WTC11 (cell line): Measurements from ENCODE around the gene DNA2. TPM values are rescaled to one million over a fixed set of nuclear protein-coding genes. Genes with fewer than 3 reads are reported as not detected.

ENCODE experiments used
- ATAC-seq: fragments of 200-7000 bp; cut with Tn5 transposase; 2 replicates; pipeline ENCODE4 v1.10.0; 2021; ENCODE audit warnings: mild to moderate bottlenecking, moderate library complexity
- CTCF ChIA-PET: fragments of 300-600 bp; sonication (Branson Sonifier 250); formaldehyde crosslinking; loops from one replicate; lab custom pipeline; 2021; ENCODE audit warnings: antibody characterized with exemption; lab: Charles Lee
- POLR2A ChIA-PET: fragments of 350-600 bp; sonication (Branson Sonifier 250); formaldehyde crosslinking; loops from one replicate; lab custom pipeline; 2021; ENCODE audit warnings: antibody characterized with exemption; lab: Charles Lee
- DNase-seq: peaks from one replicate; pipeline ENCODE4 v3.0.0; 2021; ENCODE audit warnings: low spot score
- H3K27ac Mint-ChIP-seq: 2 replicates; pipeline ENCODE4 v1.8.0; 2021; ENCODE audit warnings: mixed read lengths
- H3K27me3 Mint-ChIP-seq: 2 replicates; pipeline ENCODE4 v1.8.0; 2021; ENCODE audit warnings: low read depth, mild to moderate bottlenecking, moderate library complexity, mixed read lengths
- H3K36me3 Mint-ChIP-seq: 2 replicates; pipeline ENCODE4 v1.8.0; 2021; ENCODE audit warnings: mixed read lengths
- H3K4me1 Mint-ChIP-seq: 2 replicates; pipeline ENCODE4 v1.8.0; 2022; ENCODE audit warnings: mixed read lengths
- H3K4me3 Mint-ChIP-seq: 2 replicates; pipeline ENCODE4 v1.8.0; 2021; ENCODE audit warnings: mild to moderate bottlenecking, moderate library complexity, mixed read lengths
- H3K9me3 Mint-ChIP-seq: 2 replicates; pipeline ENCODE4 v1.8.0; 2021; ENCODE audit warnings: mixed read lengths
- AR ChIP-seq: fragments of 250-450 bp; sonication (Bioruptor Pico); IDR thresholded peaks from 2 replicates; pipeline ENCODE4 v1.9.0; 2021; ENCODE audit warnings: mild to moderate bottlenecking
- ATF1 ChIP-seq: sonication (generic); formaldehyde crosslinking; IDR thresholded peaks from 2 replicates; pipeline ENCODE4 v1.8.1; 2023; ENCODE audit warnings: mild to moderate bottlenecking, moderate library complexity, missing genetic modification reagents
- CREB1 ChIP-seq: sonication (generic); formaldehyde crosslinking; IDR thresholded peaks from 2 replicates; pipeline ENCODE4 v1.8.0; 2023; ENCODE audit warnings: mild to moderate bottlenecking, missing genetic modification reagents
- CTCF ChIP-seq: fragments of 200-600 bp; IDR thresholded peaks from 2 replicates; pipeline ENCODE4 v1.8.0; 2022; ENCODE audit warnings: antibody characterized with exemption
- EMX1 ChIP-seq: fragments of 250-450 bp; sonication (Bioruptor Pico); IDR thresholded peaks from 2 replicates; pipeline ENCODE4 v1.8.0; 2021; ENCODE audit warnings: mild to moderate bottlenecking
- GABPB1 ChIP-seq: sonication (generic); formaldehyde crosslinking; IDR thresholded peaks from 2 replicates; pipeline ENCODE4 v1.8.1; 2023; ENCODE audit warnings: mild to moderate bottlenecking, missing genetic modification reagents
- GTF2I ChIP-seq: fragments of 250-450 bp; sonication (Bioruptor Pico); conservative IDR thresholded peaks from 2 replicates; pipeline ENCODE4 v1.4.0; 2021; ENCODE audit warnings: mild to moderate bottlenecking
- IRF1 ChIP-seq: sonication (generic); formaldehyde crosslinking; IDR thresholded peaks from 2 replicates; pipeline ENCODE4 v1.8.0; 2023; ENCODE audit warnings: missing genetic modification reagents
- JUN ChIP-seq: sonication (generic); formaldehyde crosslinking; IDR thresholded peaks from 2 replicates; pipeline ENCODE4 v1.8.0; 2023; ENCODE audit warnings: mild to moderate bottlenecking, missing genetic modification reagents
- KAT7 ChIP-seq: sonication (generic); formaldehyde crosslinking; IDR thresholded peaks from 2 replicates; pipeline ENCODE4 v1.8.1; 2023; ENCODE audit warnings: missing genetic modification reagents, mild to moderate bottlenecking, borderline replicate concordance
- MYBL2 ChIP-seq: sonication (generic); formaldehyde crosslinking; IDR thresholded peaks from 2 replicates; pipeline ENCODE4 v1.8.1; 2023; ENCODE audit warnings: mild to moderate bottlenecking, moderate library complexity, missing genetic modification reagents
- NR1H2 ChIP-seq: sonication (generic); formaldehyde crosslinking; IDR thresholded peaks from 2 replicates; pipeline ENCODE4 v1.9.0; 2021; ENCODE audit warnings: mild to moderate bottlenecking, moderate library complexity, missing genetic modification reagents
- OVOL2 ChIP-seq: fragments of 250-450 bp; sonication (Bioruptor Pico); IDR thresholded peaks from 2 replicates; pipeline ENCODE4 v1.9.0; 2021; ENCODE audit warnings: mild to moderate bottlenecking, borderline replicate concordance
- PREB ChIP-seq: sonication (generic); formaldehyde crosslinking; IDR thresholded peaks from 2 replicates; pipeline ENCODE4 v1.8.1; 2022; ENCODE audit warnings: mild to moderate bottlenecking, missing genetic modification reagents, moderate library complexity, borderline replicate concordance
- RORB ChIP-seq: fragments of 250-450 bp; sonication (Bioruptor Pico); IDR thresholded peaks from 2 replicates; pipeline ENCODE4 v1.9.0; 2021; ENCODE audit warnings: mild to moderate bottlenecking
- SMAD4 ChIP-seq: sonication (generic); formaldehyde crosslinking; IDR thresholded peaks from 2 replicates; pipeline ENCODE4 v1.8.0; 2022; ENCODE audit warnings: mild to moderate bottlenecking, missing genetic modification reagents
- STAT6 ChIP-seq: sonication (generic); formaldehyde crosslinking; conservative IDR thresholded peaks from 2 replicates; pipeline ENCODE4 v1.8.1; 2023; ENCODE audit warnings: mild to moderate bottlenecking, low read depth, missing genetic modification reagents, moderate library complexity
- USF1 ChIP-seq: sonication (generic); formaldehyde crosslinking; IDR thresholded peaks from 2 replicates; pipeline ENCODE4 v1.8.0; 2022; ENCODE audit warnings: mild to moderate bottlenecking, missing genetic modification reagents
- ZNF423 ChIP-seq: fragments of 250-450 bp; sonication (Bioruptor Pico); IDR thresholded peaks from 2 replicates; pipeline ENCODE4 v2.1.2; 2022; ENCODE audit warnings: mild to moderate bottlenecking, moderate library complexity
- total RNA-seq: library from RNA; stranded (reverse); gene quantifications from 3 replicates; pipeline ENCODE4 v1.2.3, GENCODE V29; 2021
- TF ChIP-seq, protein P1 (sequence below): fragments of 250-450 bp; sonication (Bioruptor Pico); IDR thresholded peaks from 2 replicates; pipeline ENCODE4 v2.1.2; 2022; ENCODE audit warnings: mild to moderate bottlenecking, moderate library complexity
- TF ChIP-seq, protein P2 (sequence below): sonication (generic); formaldehyde crosslinking; IDR thresholded peaks from 2 replicates; pipeline ENCODE4 v1.8.1; 2023; ENCODE audit warnings: mild to moderate bottlenecking, missing genetic modification reagents, moderate library complexity

Gene DNA2
- total RNA-seq, 1 experiment from 2014 or later = 46.3 TPM

DNA sequence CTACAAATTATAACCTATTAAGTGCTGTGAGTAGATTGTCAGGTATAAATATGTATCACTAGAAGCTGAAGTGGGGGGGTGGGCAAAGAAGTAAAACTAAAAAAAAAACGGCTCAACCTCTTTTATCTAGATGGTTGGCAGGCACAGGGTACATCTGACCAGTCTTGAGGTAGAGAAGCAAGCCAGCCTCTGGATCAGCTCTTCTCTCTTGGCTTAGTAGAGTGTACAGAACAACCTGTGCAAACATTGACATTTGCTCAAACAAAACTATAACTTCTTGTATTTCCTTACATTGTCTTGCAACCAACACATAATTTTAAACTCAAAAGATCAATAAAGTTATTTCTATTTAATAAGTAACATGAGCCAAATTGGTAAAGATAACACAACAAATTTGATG is 25.6 kb downstream of the DNA2 start:
- Mint-ChIP-seq H3K4me3 (no peak overlapping the region), H3K27me3 (no peaks in the 10 kb centered on the region), H3K27ac (no peak overlapping the region), H3K4me1 (no peaks in the 10 kb centered on the region), H3K36me3 (peaks cover 45% of the 10 kb centered on the region), H3K9me3 (no peaks in the 10 kb centered on the region)
- POLR2A ChIA-PET = no interaction called here
- DNase-seq (no peak), ATAC-seq (no peak)
- no peak for TF ChIP-seq ZNF423 (CRISPR knock-in tag)
- no peak for TF ChIP-seq NR1H2 (CRISPR knock-in tag)
- no peak for TF ChIP-seq JUN
- no peak for TF ChIP-seq OVOL2 (CRISPR knock-in tag)
- no peak for TF ChIP-seq IRF1 (CRISPR knock-in tag)
- no peak for TF ChIP-seq MYBL2 (CRISPR knock-in tag)
- no peak for TF ChIP-seq GTF2I (CRISPR knock-in tag)
- TF ChIP-seq, protein P1, sequence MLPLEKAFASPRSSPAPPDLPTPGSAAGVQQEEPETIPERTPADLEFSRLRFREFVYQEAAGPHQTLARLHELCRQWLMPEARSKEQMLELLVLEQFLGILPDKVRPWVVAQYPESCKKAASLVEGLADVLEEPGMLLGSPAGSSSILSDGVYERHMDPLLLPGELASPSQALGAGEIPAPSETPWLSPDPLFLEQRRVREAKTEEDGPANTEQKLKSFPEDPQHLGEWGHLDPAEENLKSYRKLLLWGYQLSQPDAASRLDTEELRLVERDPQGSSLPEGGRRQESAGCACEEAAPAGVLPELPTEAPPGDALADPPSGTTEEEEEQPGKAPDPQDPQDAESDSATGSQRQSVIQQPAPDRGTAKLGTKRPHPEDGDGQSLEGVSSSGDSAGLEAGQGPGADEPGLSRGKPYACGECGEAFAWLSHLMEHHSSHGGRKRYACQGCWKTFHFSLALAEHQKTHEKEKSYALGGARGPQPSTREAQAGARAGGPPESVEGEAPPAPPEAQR (CRISPR knock-in tag) = no peak
- no peak for TF ChIP-seq GABPB1
- no peak for TF ChIP-seq CTCF
- TF ChIP-seq AR (CRISPR knock-in tag) = no peak
- TF ChIP-seq SMAD4 (CRISPR knock-in tag) = no peak
- TF ChIP-seq ATF1 (CRISPR knock-in tag) = no peak
- TF ChIP-seq, protein P2, sequence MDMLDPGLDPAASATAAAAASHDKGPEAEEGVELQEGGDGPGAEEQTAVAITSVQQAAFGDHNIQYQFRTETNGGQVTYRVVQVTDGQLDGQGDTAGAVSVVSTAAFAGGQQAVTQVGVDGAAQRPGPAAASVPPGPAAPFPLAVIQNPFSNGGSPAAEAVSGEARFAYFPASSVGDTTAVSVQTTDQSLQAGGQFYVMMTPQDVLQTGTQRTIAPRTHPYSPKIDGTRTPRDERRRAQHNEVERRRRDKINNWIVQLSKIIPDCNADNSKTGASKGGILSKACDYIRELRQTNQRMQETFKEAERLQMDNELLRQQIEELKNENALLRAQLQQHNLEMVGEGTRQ (CRISPR knock-in tag) = no peak
- TF ChIP-seq CREB1 (CRISPR knock-in tag) = no peak
- CTCF ChIA-PET = interaction anchor here (0.7 to 1.2 kb wide), 2 partner anchors 39 to 1136 kb away, joined by 3 read pairs; partner anchors contain the start of gene RUFY2

- Mint-ChIP-seq H3K27me3 (no peaks in the 10 kb centered on the region), H3K27ac (no peak overlapping the region), H3K4me3 (no peak overlapping the region), H3K36me3 (peaks cover 37% of the 10 kb centered on the region), H3K4me1 (no peaks in the 10 kb centered on the region), H3K9me3 (no peaks in the 10 kb centered on the region)
- DNase-seq = no peak
- POLR2A ChIA-PET = no interaction called here
- CTCF ChIA-PET = no interaction called here
- no peak for ATAC-seq
- TF ChIP-seq STAT6 (CRISPR knock-in tag) (no peak), EMX1 (CRISPR knock-in tag) (no peak), PREB (CRISPR knock-in tag) (no peak), ATF1 (CRISPR knock-in tag) (no peak), RORB (CRISPR knock-in tag) (no peak), USF1 (no peak), KAT7 (CRISPR knock-in tag) (no peak)
Observed at GRCh38 chr10:68442971-68443370, 28.8 kb downstream of the DNA2 start.
